ENCODE measurements around the gene CADM1.

GRCh38 chr11:115122274-115122673 lies 381.9 kb downstream of the CADM1 start:
- no peak for TF ChIP-seq POLR2A (IDR thresholded peaks at IDR 0.05)
- TF ChIP-seq EP300 (IDR thresholded peaks at IDR 0.05), result no peak
- no peak for TF ChIP-seq CTCF (IDR thresholded peaks at IDR 0.05)
